ACC112 (cell line): Measurements from ENCODE around the gene ACAP2.
"Not testable (repeated sequence)": the region's sequence is repeated elsewhere in the genome, so short reads cannot be mapped to it uniquely, and the experiment has no call there.

ENCODE experiments used
- H2AFZ ChIP-seq: fragments of 200-600 bp; sonication (generic); one replicate; pipeline ENCODE4 v1.6.0; 2017; ENCODE audit warnings: antibody characterized with exemption, low read length; ENCODE audit not compliant: unreplicated experiment
- H3K27ac ChIP-seq: fragments of 200-600 bp; sonication (generic); 2 replicates; pipeline ENCODE4 v1.5.1; 2014; ENCODE audit warnings: low read depth, mild to moderate bottlenecking, antibody characterized with exemption, low read length, moderate library complexity
- H3K27me3 ChIP-seq: fragments of 200-600 bp; sonication (generic); 2 replicates; pipeline ENCODE4 v1.6.1; 2014; ENCODE audit warnings: mild to moderate bottlenecking, antibody characterized with exemption, low read length, moderate library complexity, mixed read lengths; ENCODE audit not compliant: insufficient read depth
- H3K36me3 ChIP-seq: fragments of 200-600 bp; sonication (generic); 2 replicates; pipeline ENCODE4 v1.6.1; 2016; ENCODE audit warnings: mild to moderate bottlenecking, antibody characterized with exemption, low read length, moderate library complexity, mixed read lengths; ENCODE audit not compliant: insufficient read depth
- H3K4me1 ChIP-seq: fragments of 200-600 bp; sonication (generic); one replicate; pipeline ENCODE4 v1.6.1; 2016; ENCODE audit warnings: low read length, mixed read lengths; ENCODE audit not compliant: insufficient read depth, unreplicated experiment, control insufficient read depth
- H3K4me3 ChIP-seq: fragments of 200-600 bp; sonication (generic); 2 replicates; pipeline ENCODE4 v1.5.1; 2014; ENCODE audit warnings: mild to moderate bottlenecking, low read depth, low read length
- H3K79me2 ChIP-seq: fragments of 200-600 bp; sonication (generic); one replicate; pipeline ENCODE4 v1.6.0; 2016; ENCODE audit warnings: low read length; ENCODE audit not compliant: control insufficient read depth, unreplicated experiment, insufficient read depth

ACAP2 gene

DNA sequence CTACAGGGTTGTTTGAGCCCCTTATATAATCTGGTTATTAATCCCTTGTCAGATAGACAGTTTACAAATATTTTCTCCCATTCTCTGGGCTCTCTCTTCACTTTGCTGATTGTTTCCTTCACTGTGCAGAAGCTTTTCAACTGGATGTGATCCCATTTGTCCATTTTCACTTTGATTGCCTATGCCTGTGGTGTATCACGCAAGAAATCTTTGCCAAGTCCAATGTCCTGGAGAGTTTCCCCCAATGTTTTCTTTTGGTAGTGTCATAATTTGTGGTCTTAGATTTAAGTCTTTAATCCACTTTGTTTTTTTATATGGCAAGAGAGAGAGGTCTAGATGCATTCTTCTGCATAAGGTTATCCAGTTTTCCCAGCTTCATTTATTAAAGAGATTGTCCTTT, 212.6 kb downstream of the ACAP2 start:
- H3K27me3 ChIP-seq: no peaks in the 10 kb centered on the region
- H3K36me3 ChIP-seq: no peaks in the 10 kb centered on the region
- H3K27ac ChIP-seq: no peak overlapping the region
- no peak overlapping the region for H3K4me3 ChIP-seq
- no peaks in the 10 kb centered on the region for H3K79me2 ChIP-seq
- no peaks in the 10 kb centered on the region for H3K4me1 ChIP-seq
- H2AFZ ChIP-seq: no peak overlapping the region

DNA sequence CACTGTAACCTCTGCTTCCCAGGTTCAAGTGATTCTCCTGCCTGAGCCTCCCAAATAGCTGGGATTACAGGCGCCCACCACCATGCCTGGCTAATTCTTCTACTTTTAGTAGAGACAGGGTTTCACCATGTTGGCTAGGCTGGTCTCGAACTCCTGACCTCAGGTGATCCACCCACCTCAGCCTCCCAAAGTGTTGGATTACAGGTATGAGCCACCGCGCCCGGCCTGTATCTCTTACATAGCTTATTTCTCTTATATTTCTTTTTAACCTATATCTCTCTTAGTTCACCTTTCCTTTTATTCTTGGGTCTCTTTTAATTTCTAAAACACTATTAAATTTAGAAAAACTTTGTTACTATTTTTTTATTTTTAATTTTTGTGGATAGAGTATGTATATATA, 213.9 kb downstream of the ACAP2 start:
- H3K4me1 ChIP-seq, H3K36me3 ChIP-seq, H2AFZ ChIP-seq, H3K27me3 ChIP-seq, H3K79me2 ChIP-seq, H3K4me3 ChIP-seq, H3K27ac ChIP-seq: not testable (repeated sequence)

DNA sequence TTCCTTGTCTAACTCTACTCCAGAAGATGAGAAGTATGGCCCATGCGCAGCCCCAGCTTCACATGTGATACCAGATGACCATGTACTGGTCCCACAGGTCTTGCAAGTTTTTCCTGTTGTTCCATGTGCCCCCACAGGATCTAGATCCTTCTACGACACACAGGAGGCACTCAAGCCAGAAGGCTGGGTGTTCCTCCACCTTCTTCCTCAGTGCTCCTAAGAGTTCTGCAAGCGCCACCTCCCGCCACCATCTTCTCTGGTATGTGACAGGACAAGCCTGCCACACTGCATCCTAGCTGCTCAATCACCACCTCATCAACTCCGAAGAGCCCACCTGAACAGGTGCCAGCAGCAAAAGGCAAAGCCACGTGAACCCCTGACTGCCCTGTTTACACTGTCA, 214.9 kb downstream of the ACAP2 start:
- Histone ChIP-seq H3K36me3 (no peaks in the 10 kb centered on the region), H3K27ac (no peak overlapping the region), H3K79me2 (no peaks in the 10 kb centered on the region), H3K4me1 (peaks cover 13% of the 10 kb centered on the region), H3K27me3 (no peaks in the 10 kb centered on the region), H3K4me3 (no peak overlapping the region), H2AFZ (no peak overlapping the region)

DNA sequence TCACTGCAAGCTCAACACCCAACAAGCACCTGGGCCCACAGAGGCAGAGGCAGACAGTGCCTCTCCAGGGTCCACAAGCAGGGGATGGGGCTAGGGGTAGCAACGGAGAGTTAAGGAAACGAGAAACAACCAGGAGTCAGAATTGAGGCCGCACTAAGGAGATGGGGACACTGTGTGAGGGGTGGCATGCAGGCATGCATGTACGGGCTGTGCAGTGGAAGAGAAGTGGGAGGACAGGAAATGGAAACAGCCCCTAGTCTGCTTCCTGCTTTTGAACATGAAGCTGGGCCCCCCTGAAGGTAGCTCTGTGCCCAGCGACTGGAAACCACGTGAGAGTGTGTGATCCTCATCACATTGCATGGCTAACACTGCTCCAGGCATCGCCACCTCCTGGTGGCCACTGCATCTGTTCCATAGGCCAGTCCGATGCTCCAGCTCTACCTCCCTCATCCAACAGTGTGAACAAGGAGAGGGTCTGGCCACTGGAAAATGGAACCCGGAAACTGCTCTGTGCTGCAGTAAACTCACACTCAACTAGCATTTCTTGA, 215.8 kb downstream of the ACAP2 start:
- Histone ChIP-seq H3K4me3 (no peak overlapping the region), H3K27ac (no peak overlapping the region), H3K79me2 (no peaks in the 10 kb centered on the region), H3K27me3 (no peaks in the 10 kb centered on the region), H3K36me3 (no peaks in the 10 kb centered on the region), H3K4me1 (peaks cover 13% of the 10 kb centered on the region), H2AFZ (no peak overlapping the region)

DNA sequence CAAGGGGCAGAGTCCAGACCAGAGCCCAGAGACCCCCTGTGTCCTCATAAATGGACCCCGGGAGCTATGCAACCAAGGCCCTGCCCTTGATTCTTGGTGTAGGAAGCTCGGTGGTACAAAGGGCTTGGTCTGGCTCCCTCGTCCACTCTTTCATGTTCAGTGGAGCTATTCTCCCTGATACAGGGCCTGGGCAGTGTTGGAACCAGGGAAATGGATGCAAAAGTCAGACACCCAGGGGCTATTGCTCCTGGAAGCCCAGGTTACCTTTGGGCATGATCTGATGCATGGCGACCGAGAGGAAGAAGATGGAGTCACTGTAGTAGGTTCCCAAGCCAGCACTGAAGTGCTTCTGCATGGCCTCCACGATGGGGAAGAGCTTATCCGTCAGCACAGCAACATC, 216.4 kb downstream of the ACAP2 start:
- Histone ChIP-seq H3K4me1 (peaks cover 13% of the 10 kb centered on the region), H2AFZ (no peak overlapping the region), H3K79me2 (no peaks in the 10 kb centered on the region), H3K27ac (no peak overlapping the region), H3K4me3 (no peak overlapping the region), H3K27me3 (no peaks in the 10 kb centered on the region), H3K36me3 (no peaks in the 10 kb centered on the region)

DNA sequence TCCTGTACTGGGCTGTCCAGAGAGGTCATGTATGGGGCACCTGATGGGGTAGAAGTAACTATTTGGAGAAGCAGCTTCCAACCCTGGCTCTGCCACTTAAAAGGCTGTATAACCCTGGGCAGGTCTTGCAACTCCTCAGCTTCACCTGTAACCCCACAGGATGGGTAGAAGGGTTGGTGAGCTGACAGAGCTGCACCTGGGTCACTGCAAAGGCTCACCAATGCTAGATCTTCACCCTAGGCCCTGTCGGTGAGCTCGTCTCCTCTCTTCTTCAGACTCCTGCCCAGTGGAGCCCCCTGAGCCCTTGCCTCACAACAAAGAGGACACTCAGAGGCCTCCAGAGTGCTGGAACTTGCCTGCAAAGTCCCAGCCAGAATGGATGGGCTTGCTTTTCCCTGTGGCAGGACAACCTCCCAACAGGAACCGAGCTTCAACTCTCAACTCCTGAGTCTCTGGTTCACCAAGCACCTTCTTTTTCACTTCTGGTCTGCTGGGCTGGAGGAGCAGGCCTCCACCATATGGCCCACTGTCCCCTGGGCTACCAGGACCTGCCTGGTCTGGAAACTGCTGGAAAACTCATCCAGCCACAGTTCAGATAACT, 217.7 kb downstream of the ACAP2 start:
- no peaks in the 10 kb centered on the region for H3K36me3 ChIP-seq
- no peak overlapping the region for H2AFZ ChIP-seq
- H3K4me3 ChIP-seq: no peak overlapping the region
- H3K27me3 ChIP-seq: no peaks in the 10 kb centered on the region
- peaks cover 13% of the 10 kb centered on the region for H3K4me1 ChIP-seq
- H3K27ac ChIP-seq: no peak overlapping the region
- H3K79me2 ChIP-seq: no peaks in the 10 kb centered on the region
